ENCODE results near the gene NEUROD2. TPM values are rescaled to one million over a fixed set of nuclear protein-coding genes. Genes with fewer than 3 reads are reported as not detected.

Gene NEUROD2
- polyA plus RNA-seq, 6 donors from 2014 or later = 0.09 TPM; not detected in 5

DNA sequence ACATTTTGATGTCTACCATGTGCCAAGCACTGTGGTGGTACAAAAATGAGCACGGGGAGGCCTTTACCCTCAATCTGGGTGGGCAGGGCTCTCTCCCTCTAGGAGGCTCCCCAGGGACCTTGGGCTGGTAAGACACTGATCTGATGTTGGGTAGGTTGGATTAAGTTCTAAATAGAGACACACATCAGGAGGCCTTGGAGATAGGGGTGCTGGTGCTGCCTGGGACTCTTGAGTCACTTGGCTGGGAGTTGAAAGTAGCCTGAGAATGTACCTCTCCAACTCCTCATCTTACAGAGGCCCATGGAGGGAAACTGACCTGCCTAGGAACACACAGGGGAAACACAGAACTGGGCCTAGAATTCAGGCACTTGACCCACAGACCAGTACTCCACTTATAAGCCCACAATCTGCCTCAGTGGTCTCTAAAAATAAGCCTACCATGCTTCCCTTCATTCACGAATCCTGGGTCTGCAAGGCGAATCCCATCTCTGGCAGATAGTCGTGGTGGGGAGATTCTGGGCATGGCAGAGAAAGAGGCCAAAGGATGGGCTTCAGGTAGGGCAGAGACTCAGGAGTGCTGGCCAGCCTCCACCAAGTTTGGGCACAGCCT, 1.8 kb upstream of the NEUROD2 start:
- H3K36me3 Mint-ChIP-seq = no peaks in the 10 kb centered on the region
- no peaks in the 10 kb centered on the region for H3K9me3 Mint-ChIP-seq
- H3K27me3 Mint-ChIP-seq = peaks cover 37 to 71% (median 56%) of the 10 kb centered on the region in 3 donors

DNA sequence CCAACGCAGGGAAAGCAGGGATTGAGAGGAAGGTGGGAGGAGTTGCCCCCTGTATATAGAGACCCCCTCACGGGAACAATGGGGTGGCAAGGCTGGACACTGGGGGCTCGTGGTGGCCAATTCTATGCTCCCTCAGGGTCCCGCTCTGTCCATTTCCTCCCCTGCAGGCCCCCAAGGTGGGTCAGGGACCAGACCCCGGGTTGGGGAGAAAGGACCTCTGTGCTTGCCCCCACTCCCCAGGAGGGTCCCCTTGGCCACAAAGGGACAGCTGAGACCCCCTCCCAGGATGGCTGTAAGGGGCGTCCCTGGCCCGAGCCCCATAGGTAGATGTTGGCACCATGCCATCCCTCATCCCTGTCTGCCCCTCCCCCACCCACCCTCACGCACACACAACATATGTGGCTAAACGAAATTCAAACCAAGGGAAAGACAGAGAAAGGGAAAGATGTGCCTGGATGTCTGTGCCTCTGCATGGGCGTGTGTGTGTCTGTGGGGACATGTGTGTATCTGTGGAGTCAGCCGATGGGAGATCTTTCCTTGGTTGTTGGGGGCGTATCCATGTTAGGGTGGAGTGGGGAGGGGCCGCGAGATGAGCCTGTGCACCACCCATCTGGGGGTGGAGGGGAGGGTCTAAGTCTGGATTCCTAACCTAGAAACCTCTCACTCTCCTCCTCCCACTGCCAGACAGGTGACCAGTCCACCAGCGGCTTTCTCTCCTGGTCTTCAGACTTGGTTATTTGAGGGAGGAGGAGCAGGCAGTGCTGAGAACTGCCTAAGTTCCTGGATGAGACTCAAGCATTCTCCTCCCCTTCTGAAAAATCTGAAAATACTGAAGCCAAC, 642 bp upstream of the NEUROD2 start:
- Mint-ChIP-seq H3K4me3 (peak overlapping the region in 3 of 8 donors; percentile 6 to 71 (median 62)), H3K27me3 (peaks cover 38 to 68% (median 56%) of the 10 kb centered on the region in 3 donors), H3K36me3 (no peaks in the 10 kb centered on the region), H3K27ac (peak overlapping the region in 1 of 6 donors; percentile 37), H3K4me1 (peaks cover 16 to 29% (median 25%) of the 10 kb centered on the region in 3 donors), H3K9me3 (no peaks in the 10 kb centered on the region)
- DNase-seq (no peak), ATAC-seq (ENCODE audit: low read depth in 2 of 2) (no peak)

More for the DNA sequence above, 1.8 kb upstream of the NEUROD2 start:
- no peak overlapping the region for H3K27ac Mint-ChIP-seq
- H3K4me1 Mint-ChIP-seq = peaks cover 13 to 27% (median 19%) of the 10 kb centered on the region in 3 donors
- no peak for DNase-seq
- ATAC-seq (ENCODE audit: low read depth in 2 of 2) = no peak
- H3K4me3 Mint-ChIP-seq = no peak overlapping the region

DNA sequence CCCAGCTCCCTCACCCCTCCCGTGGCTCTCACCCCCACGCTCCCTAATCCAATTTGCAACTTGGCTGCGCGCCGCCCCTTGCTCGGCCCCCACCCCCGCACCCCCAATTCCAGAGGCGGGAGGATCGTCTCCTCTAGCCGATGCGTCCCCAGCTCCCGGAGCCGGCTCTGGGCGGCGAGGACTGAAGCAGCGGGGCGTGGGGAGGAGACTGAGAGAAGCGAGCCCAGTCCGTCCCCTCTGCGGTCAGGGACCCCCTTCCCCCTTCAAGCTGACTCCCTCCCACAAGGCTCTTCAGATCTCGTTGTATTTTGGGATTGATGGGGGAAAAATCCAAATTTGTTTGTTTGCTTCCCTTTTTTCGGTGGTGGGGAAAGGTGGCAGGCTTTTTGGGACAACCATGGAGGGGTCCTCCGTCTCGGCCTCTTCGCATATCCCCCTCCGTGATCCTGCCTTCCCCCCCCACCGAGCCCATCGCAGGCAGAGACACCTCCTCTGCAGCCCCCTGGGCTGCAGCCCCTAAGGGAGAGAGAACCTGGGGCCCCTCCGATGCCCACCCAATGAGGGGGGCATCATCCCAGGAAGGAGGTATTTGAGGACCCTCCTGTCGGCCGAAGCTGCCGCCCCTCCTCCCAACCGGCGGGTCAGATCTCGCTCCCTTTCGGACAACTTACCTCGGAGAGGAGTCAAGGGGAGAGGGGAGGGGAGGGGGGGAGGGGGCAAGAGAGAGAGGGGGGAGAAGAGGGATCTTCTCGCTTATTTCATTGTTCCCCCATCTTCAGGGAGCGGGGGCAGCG, 466 bp downstream of the NEUROD2 start:
- peaks cover 44 to 70% (median 59%) of the 10 kb centered on the region in 3 donors for H3K27me3 Mint-ChIP-seq
- DNase-seq = no peak

DNA sequence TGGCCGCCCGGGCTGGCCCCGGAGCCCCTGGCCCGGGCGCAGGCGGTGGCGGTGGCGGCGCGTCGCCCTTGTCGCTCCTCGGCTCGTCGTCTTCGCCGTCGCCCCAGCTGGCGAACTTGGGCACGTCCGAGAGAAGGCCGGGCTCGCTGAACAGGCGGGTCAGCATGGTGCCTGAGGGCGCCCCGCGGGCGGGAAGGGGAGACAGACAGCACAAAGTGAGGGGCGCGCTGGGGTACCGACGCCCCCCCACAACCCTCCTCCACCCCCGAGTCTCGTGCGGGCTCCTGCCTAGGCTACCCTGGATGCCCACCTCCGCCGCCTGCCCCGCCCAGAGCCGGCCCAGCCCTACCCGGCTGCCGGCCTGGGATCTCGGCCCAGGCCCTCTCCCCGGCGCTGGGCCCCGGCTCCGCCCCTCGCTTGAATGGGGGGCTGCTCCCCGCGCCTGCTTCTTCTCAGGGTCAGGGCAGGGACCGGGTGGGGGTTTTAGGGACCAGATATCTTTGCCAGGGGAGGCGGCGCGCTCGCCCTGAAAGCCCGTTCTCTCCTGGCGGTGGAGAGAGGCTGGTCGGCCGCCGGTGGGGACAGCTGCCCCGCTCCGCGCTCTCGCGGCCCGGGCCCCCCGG, 1.2 kb downstream of the NEUROD2 start:
- DNase-seq = no peak
- Mint-ChIP-seq H3K27me3 (peaks cover 50 to 75% (median 64%) of the 10 kb centered on the region in 3 donors), H3K4me1 (peaks cover 18 to 27% (median 27%) of the 10 kb centered on the region in 3 donors), H3K36me3 (no peaks in the 10 kb centered on the region), H3K27ac (no peak overlapping the region), H3K9me3 (no peaks in the 10 kb centered on the region), H3K4me3 (peak overlapping the region in 6 of 8 donors; percentile 42 to 76 (median 64))
- ATAC-seq (ENCODE audit: low read depth in 2 of 2) = no peak

More for the DNA sequence above, 466 bp downstream of the NEUROD2 start:
- ATAC-seq (ENCODE audit: low read depth in 2 of 2) = no peak
- Mint-ChIP-seq H3K36me3 (no peaks in the 10 kb centered on the region), H3K4me3 (peak overlapping the region in 7 of 8 donors; percentile 24 to 76 (median 50)), H3K4me1 (peaks cover 18 to 27% (median 27%) of the 10 kb centered on the region in 3 donors), H3K27ac (peak overlapping the region in 2 of 6 donors; percentile 23 to 47), H3K9me3 (no peaks in the 10 kb centered on the region)

DNA sequence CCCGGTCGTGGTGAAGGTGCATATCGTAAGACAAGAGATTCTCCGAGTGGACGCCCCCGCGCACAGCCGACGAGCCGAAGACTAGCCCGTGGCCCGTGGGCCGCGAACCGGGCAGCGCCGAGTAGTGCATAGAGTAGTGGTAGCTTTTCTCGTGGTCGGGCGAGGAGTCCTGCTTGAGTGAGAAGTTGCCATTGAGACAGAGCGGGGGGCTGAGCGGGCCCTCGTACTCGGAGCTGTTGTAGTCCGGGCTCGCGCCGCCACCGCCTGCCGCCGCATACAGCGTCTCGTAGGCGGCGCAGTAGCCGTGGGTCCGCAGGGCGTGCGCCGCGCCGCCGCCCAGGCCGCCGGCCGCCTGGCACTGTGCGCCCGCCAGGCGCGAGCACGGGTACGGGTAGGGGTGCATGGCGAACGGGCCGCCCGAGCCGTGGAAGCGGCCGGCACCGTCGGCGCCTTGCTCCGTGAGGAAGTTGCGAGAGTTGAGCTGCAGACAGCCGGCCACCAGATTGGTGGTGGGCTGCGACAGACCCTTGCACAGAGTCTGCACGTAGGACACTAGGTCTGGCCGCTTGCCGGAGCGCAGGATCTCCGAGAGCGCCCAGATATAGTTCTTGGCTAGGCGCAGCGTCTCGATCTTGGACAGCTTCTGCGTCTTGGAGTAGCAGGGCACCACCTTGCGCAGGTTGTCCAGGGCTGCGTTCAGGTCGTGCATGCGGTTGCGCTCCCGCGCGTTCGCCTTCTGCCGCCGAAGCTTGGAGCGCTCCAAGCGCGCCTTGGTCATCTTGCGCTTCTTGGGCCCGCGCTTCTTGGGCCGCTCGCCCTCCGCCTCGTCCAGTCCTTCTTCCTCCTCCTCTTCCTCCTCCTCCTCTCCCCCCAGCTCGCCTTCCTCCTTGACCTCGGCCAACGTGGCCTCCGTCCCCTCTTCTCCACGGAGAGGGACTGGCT, 2.0 kb downstream of the NEUROD2 start:
- ATAC-seq (ENCODE audit: low read depth in 2 of 2) = peak; percentile 16 to 27
- peak overlapping the region in 7 of 8 donors; percentile 65 to 82 (median 74) for H3K4me3 Mint-ChIP-seq
- peak overlapping the region in 2 of 6 donors; percentile 44 to 56 for H3K27ac Mint-ChIP-seq

DNA sequence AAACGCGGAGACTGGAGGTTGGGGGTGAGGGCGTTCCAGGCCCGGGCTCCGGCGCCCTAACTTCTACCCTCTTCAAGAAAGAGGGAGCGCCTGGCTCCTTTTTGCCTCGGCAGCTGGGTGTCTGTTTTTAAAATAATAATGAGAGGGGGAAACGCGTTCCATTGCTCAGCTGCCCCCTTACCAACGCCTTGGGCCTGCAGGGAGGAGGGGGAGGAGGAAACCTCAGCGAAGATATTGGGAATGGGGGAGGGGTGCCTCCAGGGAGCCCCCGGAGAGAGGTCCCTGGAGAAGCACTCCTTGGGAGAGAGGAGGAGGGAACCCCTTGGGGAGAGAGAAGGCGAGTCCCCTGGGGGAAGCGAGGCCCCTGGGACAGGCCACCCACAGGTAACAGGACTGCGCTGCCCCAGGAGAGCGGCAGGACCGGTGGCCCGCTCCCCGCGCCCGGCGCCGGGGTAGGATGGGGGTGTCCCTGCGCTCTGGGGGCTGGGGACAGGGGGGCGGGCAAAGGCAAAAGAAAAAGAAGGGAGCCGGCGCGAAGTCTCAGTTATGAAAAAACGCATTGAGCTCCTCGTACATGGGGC, 2.7 kb downstream of the NEUROD2 start:
- no peaks in the 10 kb centered on the region for H3K36me3 Mint-ChIP-seq
- H3K27me3 Mint-ChIP-seq = peaks cover 55 to 81% (median 73%) of the 10 kb centered on the region in 3 donors
- no peak for DNase-seq
- peaks cover 24 to 33% (median 31%) of the 10 kb centered on the region in 3 donors for H3K4me1 Mint-ChIP-seq
- peak overlapping the region in 3 of 6 donors; percentile 44 to 59 (median 56) for H3K27ac Mint-ChIP-seq
- H3K4me3 Mint-ChIP-seq = peak overlapping the region; percentile 63 to 87 (median 72)
- no peak for ATAC-seq (ENCODE audit: low read depth in 2 of 2)
- H3K9me3 Mint-ChIP-seq = no peaks in the 10 kb centered on the region

More for the DNA sequence above, 2.0 kb downstream of the NEUROD2 start:
- H3K36me3 Mint-ChIP-seq = no peaks in the 10 kb centered on the region
- no peaks in the 10 kb centered on the region for H3K9me3 Mint-ChIP-seq
- DNase-seq = no peak
- H3K4me1 Mint-ChIP-seq = peaks cover 22 to 29% (median 27%) of the 10 kb centered on the region in 3 donors
- peaks cover 50 to 78% (median 66%) of the 10 kb centered on the region in 3 donors for H3K27me3 Mint-ChIP-seq

DNA sequence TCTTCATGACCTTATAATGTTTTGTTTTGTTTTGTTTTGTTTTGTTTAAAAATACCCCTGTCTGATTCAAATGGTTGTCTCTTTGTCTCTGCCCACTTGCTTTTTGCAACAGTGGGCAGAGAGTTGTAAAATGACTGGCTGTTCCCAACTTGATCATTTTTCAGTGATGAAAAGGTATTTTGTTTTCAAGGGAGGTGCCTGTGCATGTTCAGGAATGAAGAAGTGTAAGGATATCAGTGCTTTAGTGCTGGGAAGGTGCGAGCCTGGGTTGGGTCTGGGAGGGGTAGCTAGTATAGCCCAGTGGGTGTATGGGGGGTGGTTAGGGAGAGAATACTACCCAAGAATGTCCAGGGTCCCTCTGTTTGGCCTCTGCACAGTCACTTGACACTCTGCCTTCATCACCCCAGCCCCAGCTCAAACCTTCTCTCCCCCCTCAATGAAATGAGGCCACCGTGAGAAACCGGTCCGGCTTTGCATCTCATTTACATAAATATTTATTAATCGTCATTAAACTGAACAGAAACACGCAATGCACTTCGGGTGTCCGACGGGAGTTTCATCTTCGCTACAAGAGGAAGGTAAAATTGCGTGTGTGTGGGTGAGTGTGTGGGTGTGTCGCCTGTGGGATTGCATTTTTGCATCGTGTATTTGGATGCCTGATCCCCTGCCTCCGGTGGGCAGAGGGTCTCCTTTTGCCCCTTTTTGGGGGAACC, 4.3 kb downstream of the NEUROD2 start:
- Mint-ChIP-seq H3K9me3 (no peaks in the 10 kb centered on the region), H3K27me3 (peaks cover 50 to 80% (median 67%) of the 10 kb centered on the region in 3 donors), H3K36me3 (no peaks in the 10 kb centered on the region), H3K27ac (peak overlapping the region; percentile 10 to 64 (median 41)), H3K4me1 (peaks cover 26 to 43% (median 37%) of the 10 kb centered on the region in 3 donors), H3K4me3 (peak overlapping the region; percentile 42 to 78 (median 66))
- ATAC-seq (ENCODE audit: low read depth in 2 of 2) = peak; percentile 42 to 45
- no peak for DNase-seq

DNA sequence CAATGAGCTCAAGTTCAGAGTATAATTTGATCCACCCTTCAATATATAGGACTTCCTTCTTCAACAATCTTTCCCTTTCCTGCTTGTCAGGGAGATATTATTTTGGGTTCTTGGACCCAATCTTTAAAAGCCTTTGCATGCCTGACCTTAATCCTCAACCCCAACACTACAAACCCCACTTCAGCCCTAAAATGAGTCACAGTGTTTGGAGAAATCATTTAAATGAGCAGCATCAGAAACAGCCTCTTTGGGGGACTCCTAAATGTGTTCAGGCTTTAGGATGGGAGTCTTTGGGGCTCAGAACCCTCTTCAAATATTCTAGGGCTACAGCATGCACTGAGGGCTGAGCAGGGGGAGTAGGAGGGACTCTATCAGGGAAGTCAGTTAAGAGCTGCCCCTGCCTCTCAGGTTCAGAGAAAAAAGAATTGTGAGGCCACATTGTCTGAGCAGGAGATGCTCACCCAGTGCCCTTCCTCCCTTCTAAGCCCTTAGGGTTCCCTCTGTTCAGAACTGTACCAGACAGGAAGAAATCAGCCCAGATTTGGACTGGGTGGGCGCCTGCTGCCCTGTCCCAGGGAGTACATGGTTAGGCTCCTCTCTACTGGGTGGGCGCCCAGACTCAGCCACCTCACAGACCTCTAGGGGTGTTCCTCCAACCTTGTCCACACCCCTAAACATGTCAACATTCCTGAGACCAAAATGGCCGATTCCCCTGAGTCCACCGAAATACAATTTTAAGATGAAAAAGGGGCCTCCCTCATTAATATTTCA, 5.0 kb downstream of the NEUROD2 start:
- Mint-ChIP-seq H3K27ac (peak overlapping the region in 1 of 6 donors; percentile 21), H3K4me1 (peaks cover 28 to 51% (median 43%) of the 10 kb centered on the region in 3 donors), H3K9me3 (no peaks in the 10 kb centered on the region), H3K4me3 (peak overlapping the region in 3 of 8 donors; percentile 17 to 61 (median 56)), H3K36me3 (no peaks in the 10 kb centered on the region), H3K27me3 (peaks cover 54 to 81% (median 71%) of the 10 kb centered on the region in 3 donors)
- no peak for ATAC-seq (ENCODE audit: low read depth in 2 of 2)
- no peak for DNase-seq

DNA sequence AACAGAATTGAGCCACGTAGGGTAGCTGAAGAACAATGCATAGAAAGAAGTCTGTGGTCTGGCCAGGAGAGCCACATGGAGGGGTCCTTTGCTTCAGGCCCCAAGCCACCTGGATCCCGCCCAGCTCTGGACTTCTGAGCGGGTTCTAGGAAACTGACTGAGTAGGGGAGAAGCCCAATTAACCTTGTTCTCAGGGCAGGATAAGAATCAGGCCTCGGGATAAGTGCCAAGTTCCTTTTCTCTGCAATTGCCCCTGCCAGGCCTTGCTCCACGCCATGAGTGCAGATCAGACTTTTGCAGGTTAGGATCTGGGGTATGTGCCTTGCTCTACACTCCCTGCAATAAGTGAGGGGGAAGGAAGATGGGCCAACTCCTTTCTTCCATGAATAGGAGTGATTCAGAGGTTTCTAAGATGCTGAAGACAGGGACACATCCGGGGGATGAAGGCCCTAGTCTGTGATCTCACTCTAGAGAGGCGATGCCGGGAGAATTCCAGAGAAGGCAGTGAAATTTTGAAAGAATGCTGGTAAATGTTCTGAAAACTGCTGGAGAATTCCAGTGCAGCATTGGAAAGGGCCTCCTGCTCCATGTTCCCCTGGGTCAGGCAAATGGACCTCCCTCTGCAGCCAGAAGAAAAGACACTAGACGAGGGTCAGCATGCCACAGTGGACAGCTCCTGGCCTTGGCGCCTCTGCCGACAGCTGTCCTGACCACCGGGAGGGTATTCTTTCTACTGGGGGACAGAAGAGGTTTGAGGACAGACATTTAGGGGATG, 5.8 kb downstream of the NEUROD2 start:
- peak overlapping the region in 1 of 8 donors; percentile 28 for H3K4me3 Mint-ChIP-seq
- DNase-seq (no peak), ATAC-seq (ENCODE audit: low read depth in 2 of 2) (no peak)
- H3K4me1 Mint-ChIP-seq = peaks cover 29 to 49% (median 45%) of the 10 kb centered on the region in 3 donors
- H3K36me3 Mint-ChIP-seq = no peaks in the 10 kb centered on the region
- no peaks in the 10 kb centered on the region for H3K9me3 Mint-ChIP-seq
- H3K27ac Mint-ChIP-seq = no peak overlapping the region
- peaks cover 61 to 81% (median 72%) of the 10 kb centered on the region in 3 donors for H3K27me3 Mint-ChIP-seq

DNA sequence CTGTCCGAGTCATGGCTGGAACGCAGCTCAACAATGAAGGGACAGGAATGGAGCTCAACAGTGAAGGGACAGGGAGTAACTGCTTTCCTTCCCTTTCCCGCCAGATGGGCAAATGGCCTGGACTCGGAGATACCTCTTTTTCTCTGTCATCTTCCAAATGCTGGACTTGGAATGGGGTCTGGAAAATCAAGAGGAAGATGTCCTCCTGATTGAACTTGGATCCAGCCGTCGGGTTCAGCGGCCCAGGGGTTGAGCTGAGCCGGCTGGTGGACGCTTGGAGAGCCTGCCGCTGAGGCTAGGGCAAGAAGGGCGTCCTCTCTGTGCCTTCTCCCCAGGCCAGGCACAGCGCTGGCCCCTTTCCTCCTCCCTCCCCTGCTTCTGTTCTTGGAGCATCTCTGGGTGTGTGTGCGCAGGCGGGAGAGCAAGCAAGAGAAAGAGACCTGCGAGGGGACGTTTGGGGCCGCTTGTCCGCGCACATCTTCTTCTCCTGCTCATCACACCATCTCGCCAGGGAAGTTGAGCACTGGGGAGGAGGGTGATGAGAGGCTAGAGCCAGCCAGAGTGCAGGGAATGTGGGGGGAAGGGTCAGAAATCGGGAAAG, 6.6 kb downstream of the NEUROD2 start:
- no peak overlapping the region for H3K4me3 Mint-ChIP-seq
- ATAC-seq (ENCODE audit: low read depth in 2 of 2) (no peak), DNase-seq (no peak)
- H3K27me3 Mint-ChIP-seq = peaks cover 65 to 87% (median 78%) of the 10 kb centered on the region in 3 donors
- H3K36me3 Mint-ChIP-seq = no peaks in the 10 kb centered on the region
- H3K4me1 Mint-ChIP-seq = peaks cover 32 to 53% (median 47%) of the 10 kb centered on the region in 3 donors
- H3K27ac Mint-ChIP-seq = no peak overlapping the region
- H3K9me3 Mint-ChIP-seq = no peaks in the 10 kb centered on the region

Measured in naive B cell (primary cell).